B cell (primary cell): ENCODE results near the gene AP2M1.

Experiments
- CTCF ChIP-seq: fragments of 200-600 bp; IDR thresholded peaks from one replicate; pipeline ENCODE4 v1.8.0; 2022; ENCODE audit warnings: antibody characterized with exemption, mild to moderate bottlenecking
- EZH2 ChIP-seq: IDR thresholded peaks from 2 replicates; pipeline ENCODE4 v1.6.1; 2012; ENCODE audit warnings: borderline replicate concordance, low read depth, mild to moderate bottlenecking, moderate library complexity, low read length; ENCODE audit not compliant: insufficient read depth, poor library complexity, severe bottlenecking

DNA sequence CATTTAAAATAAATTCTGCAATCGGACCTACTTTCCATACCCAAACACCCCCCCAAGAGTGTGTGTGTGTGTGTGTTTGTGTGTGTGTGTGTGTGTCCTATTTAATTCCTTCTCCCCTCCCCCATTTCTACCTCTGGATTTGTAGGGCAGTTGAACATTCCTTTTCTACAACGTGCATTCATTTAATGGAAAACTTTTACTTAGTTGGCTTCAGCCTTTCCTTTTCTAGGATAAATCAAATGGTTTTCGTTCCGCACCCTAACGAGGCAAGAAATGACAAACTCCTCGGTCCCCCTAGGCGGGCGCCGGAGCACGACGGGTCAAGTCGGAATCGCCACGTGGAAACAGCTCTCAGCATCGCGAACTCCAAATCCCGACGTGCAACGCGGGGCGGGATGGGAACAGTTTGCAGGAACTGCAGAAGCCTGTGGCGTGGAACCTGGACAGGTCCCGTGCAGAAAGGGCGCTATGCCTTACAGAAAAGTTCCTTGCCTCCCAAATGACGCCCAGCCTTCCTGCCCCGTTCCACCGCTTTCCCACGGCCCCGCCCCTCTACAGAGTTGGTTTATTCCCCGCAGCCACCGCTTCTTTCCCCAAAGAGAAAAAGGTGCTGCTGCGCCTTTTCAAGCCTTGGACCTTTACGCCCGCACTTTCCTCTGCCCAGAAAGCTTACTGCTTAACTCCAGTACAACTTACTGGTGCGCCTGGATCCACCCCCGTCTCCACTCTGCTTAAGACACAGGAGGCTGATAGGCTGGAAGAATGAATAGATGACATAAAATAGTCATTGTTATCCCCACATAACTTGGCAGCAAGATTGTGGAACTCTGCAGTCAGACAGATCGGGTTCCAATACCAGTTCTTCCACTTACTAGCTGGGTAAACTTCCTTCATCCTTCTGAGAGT is 40.6 kb upstream of the AP2M1 start:
- TF ChIP-seq CTCF (no peak), EZH2 (no peak)
